GM23248 (cell line): ENCODE data around the gene RFNG.

Experiments
- EZH2 ChIP-seq: fragments of 200-600 bp; sonication (generic); IDR thresholded peaks from 2 replicates; pipeline ENCODE4 v1.6.1; 2018; ENCODE audit warnings: antibody characterized with exemption, mild to moderate bottlenecking; ENCODE audit not compliant: insufficient read depth, poor library complexity, severe bottlenecking
- EZH2phosphoT487 ChIP-seq: fragments of 200-600 bp; sonication (generic); IDR thresholded peaks from 2 replicates; pipeline ENCODE4 v1.6.1; 2018; ENCODE audit warnings: antibody characterized with exemption, moderate library complexity, mild to moderate bottlenecking, low read depth; ENCODE audit not compliant: insufficient read depth

GRCh38 chr17:82005701-82006348 lies 45.8 kb downstream of the RFNG start:
- TF ChIP-seq EZH2 (no peak), EZH2phosphoT487 (no peak)
